Ishikawa (cell line): ENCODE data around the gene EIF2S2.

Experiments used
- NFIC ChIP-seq: IDR thresholded peaks from 2 replicates; pipeline ENCODE4 v1.6.1; 2012
- TF ChIP-seq, protein P1 (sequence below): IDR thresholded peaks from 2 replicates; pipeline ENCODE4 v1.6.1; 2012
- TF ChIP-seq, protein P2 (sequence below): IDR thresholded peaks from 2 replicates; pipeline ENCODE4 v1.6.1; 2012

GRCh38 chr20:34091637-34092200, 20.3 kb downstream of the EIF2S2 start:
- TF ChIP-seq NFIC: no peak
- TF ChIP-seq, protein P1, sequence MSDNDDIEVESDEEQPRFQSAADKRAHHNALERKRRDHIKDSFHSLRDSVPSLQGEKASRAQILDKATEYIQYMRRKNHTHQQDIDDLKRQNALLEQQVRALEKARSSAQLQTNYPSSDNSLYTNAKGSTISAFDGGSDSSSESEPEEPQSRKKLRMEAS: no peak
- TF ChIP-seq, protein P2, sequence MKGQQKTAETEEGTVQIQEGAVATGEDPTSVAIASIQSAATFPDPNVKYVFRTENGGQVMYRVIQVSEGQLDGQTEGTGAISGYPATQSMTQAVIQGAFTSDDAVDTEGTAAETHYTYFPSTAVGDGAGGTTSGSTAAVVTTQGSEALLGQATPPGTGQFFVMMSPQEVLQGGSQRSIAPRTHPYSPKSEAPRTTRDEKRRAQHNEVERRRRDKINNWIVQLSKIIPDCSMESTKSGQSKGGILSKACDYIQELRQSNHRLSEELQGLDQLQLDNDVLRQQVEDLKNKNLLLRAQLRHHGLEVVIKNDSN: no peak
